ENCODE measurements around the gene ATP11C.

GRCh38 chrX:139783030-139783429 lies 149.8 kb downstream of the ATP11C start:
- TF ChIP-seq, protein P1, sequence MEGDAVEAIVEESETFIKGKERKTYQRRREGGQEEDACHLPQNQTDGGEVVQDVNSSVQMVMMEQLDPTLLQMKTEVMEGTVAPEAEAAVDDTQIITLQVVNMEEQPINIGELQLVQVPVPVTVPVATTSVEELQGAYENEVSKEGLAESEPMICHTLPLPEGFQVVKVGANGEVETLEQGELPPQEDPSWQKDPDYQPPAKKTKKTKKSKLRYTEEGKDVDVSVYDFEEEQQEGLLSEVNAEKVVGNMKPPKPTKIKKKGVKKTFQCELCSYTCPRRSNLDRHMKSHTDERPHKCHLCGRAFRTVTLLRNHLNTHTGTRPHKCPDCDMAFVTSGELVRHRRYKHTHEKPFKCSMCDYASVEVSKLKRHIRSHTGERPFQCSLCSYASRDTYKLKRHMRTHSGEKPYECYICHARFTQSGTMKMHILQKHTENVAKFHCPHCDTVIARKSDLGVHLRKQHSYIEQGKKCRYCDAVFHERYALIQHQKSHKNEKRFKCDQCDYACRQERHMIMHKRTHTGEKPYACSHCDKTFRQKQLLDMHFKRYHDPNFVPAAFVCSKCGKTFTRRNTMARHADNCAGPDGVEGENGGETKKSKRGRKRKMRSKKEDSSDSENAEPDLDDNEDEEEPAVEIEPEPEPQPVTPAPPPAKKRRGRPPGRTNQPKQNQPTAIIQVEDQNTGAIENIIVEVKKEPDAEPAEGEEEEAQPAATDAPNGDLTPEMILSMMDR (IDR thresholded peaks at IDR 0.05), result no peak
- no peak for TF ChIP-seq POLR2A (IDR thresholded peaks at IDR 0.05)

All from adrenal gland (tissue), 5 donors.